ENCODE measurements around the gene CSAD.

DNA sequence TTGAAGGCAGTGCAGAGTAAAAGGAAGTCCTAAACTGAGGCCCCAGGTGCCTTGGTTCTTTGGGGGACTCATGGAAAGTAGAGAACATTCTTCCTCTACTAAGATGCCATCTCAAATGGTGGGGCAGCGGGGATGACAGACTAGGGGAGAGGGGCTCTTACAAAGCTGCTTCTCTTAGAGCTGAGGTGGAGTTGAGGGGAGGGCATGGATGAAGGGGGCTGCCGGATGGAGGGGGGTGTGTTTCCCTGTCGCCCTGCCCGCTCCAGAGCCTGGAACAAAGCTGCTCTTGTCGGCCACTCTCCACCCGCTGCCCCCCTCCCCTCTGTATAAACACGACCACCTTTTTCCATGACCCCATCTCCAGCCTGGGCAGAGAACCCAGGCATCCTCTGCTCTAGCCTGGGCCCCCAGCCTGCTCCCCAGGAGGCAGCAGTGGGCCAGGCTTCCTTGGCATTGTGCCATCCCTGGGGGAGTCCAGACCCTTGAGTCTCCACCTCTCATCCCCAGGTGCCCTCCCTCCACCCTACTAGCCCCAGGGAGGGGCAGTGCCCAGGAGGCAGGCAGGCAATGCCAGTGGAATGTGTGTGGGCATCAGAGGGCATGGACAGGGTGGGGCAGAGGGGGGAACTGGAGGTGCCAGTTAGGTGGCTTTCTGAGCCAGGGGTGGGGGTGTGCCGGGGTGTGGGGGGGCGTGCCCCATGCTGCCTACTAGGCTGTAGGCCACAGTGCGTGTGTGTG, 49.6 kb upstream of the CSAD start:
- no peak for TF ChIP-seq GATA3 (IDR thresholded peaks at IDR 0.05; ENCODE audit: low read depth, low read length)
- TF ChIP-seq GATA2 (IDR thresholded peaks at IDR 0.05; ENCODE audit: low read depth, low read length): no peak
